RPMI8226 (cell line): Measurements from ENCODE around the gene NLRP1.
A peak's percentile ranks its signal among the peaks of the same experiment; 100 is the strongest.

Experiments
- DNase-seq: peaks from one replicate; pipeline ENCODE4 v3.0.0-alpha.2; 2015

Gene NLRP1

DNA sequence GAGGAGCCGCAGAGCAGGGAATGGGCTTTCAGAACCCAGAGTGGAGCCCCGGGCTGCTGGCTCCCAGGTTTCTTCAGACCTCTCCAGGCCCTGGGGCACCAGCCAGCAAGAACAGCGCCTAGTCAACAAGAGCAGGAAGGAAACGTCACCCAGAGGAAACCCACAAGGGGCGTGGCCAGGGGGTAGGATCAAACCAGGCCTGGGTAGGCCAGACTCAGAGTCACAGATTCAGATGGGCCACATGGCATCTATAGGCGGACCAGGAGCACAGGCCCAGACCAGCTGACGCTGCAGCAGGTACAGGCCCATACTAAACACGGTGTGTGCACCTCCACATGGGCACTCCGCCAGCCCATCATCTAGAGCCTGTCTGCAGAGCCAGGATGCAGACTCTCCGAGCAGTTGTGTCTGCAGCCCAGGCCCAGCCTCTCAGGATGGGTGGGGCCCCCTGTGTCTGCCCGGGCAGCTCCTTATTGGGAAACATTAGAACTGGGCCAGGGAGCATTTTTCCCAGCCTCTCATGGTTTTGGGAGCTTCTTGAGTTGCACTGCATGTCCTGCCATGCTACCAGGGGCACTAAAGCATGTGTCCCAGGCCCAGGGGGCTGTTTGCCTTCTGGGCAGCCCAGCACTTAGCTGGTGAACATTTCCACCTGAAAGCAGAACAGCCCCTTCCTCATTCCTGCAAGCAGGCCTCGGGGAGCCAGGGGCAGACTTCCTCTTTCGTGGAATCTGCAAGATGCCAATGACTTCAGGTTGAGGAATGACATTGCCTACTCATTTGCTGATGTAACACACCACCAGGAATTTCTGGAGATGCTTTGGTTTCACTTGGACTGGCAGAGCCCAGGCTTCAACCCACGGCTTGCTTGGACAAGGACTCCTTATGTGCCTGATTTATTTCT, at the start of gene NLRP1:
Gene NLRP1, minus strand, starts transcription at position 127 of the 904 bp plus-strand sequence. CDS start 552 bp downstream, outside the sequence.
- DNase-seq: peak; percentile 79

DNA sequence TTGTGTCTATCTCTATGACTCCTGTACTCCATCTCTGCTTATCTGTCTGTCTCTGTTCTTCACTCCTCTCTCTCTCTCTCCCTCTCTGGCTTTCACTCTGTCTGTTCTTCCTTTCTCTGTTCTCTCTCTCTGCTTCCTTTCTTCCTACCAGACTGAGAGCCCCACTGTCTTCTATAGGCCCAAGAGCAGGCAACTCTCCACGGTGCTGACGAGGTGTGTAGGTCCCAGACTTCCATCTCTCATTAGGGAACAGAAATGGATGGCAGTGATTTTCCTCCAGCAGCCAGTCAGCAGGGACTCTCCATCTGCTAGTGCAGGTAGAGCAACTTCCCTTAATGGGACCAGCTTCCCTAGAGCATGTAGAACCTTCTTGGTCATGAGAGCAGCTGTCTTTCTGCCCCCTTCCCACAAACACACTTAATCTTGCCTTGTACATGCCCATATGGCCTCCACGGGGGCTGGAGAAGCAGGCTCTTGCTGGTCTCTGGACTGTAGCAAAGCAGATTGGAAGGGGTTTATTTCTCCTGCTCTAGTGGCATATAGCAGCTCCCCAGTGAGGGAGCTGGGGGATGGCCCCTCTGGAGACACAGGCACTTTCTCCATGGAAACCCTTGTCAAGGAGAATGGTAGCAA, 47.8 kb upstream of the NLRP1 start:
- no peak for DNase-seq

DNA sequence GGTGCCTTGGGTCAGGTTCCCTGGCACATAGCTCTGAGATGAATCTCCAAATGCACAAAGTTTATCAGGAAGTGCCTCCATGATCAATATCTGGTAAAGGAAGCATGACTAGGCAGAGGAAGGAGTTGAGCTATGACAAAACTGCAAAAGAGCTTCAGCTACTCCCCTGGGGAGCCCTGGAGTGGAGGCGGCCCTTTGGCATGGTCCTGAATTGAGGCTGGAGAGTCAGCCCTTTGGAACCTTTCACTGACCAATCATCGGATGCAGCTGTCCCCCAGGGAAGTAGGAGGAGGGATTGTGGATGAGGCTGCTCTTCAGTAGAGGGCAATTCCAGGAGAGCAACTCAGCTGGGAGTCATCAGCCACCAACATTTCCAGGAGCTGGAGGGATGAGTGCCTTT, 46.1 kb upstream of the NLRP1 start:
- no peak for DNase-seq

DNA sequence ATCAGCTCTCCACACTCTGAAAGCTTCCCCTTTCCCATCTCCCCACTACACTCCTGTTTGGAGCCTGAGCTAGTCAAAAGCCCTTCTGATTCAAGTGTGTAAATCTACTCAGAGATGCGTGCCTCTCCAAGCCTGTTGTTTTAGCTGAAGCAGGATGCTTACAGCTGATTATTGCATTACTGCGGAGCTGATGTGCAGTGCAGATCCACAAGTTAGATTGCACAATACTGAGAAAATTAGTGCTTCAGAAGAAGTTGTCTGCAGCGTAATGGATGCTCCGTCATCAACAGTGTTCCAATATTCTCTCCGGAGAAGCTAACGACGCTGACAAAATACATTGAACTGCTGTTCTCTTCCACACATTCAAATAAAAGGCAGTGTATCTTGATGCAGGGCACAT, 44.8 kb upstream of the NLRP1 start:
- DNase-seq: no peak

DNA sequence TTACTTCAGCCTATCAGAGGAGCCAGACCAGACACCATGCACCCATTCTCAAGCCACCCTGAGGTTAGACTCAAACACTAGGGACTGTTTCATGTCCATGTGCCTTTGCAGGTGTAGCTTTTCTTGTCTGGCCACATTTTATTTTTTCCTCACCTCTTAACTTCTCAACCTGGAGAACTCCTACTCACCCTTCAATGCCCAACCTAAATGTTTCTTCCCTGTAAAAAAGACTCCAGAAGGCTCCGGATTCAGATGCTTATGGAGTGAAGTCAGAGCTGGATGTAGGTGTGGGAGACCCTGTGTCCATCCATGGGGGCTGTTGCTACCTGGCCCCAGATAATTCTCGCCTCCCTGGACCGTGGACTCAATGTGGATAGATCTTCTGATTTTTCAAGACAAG, 44.0 kb upstream of the NLRP1 start:
- no peak for DNase-seq

DNA sequence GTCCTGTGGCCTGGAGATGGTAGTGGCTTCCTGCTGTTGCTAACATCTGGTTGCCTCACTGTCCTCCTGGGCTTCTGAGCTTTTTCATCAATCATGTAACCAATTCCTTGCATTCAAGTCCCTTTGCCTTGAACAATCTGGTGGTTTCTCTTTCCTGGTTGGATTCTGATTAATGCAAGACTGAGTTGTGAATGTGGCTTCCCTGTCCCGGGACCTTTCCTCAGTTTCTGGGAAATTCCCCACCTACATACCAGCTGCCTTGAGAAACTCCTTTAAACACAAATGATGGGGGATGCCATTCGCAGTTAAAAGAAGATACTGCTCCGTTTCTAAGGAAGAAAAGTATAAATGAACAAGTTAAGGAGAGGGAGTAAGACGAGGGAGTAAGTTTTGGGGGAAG, 39.9 kb upstream of the NLRP1 start:
- no peak for DNase-seq

DNA sequence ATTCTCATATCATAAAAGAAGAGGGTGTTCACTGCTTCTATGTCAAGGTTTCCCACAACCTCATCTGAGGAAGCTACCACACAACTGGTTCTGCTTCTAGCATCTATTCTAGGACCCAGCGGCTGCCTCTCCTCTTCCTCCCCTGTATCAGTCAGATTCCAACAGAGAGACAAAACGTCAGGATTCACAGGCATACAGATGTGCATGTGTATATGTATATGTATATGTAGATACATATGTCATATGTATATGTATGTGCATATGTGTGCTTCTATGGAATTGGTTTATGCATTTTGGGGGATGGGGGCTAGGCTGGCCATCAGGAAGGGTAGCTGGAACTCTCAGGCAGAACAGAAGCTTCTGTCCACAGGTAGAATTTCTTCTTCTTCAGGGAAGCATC, 37.4 kb upstream of the NLRP1 start:
- no peak for DNase-seq

DNA sequence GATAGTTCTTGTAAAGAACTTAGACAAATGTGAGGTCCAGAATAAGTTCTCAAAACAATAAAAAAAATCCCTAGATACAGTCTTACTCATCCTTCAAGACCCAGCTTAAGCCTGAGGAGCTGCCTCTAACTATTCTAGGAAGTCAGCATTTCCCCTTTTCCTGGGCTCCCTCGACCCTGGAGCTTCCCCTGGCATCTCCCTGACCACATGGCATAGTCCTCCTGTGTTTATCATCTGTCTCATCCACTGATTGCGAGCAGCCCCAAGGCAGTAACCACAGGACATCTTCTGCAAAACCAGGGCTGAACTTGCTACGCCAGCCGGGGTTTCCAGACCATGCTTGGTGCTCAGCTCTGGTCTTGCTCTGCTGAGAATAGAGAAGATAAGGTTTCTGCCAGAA, 36.7 kb upstream of the NLRP1 start:
- DNase-seq: no peak

DNA sequence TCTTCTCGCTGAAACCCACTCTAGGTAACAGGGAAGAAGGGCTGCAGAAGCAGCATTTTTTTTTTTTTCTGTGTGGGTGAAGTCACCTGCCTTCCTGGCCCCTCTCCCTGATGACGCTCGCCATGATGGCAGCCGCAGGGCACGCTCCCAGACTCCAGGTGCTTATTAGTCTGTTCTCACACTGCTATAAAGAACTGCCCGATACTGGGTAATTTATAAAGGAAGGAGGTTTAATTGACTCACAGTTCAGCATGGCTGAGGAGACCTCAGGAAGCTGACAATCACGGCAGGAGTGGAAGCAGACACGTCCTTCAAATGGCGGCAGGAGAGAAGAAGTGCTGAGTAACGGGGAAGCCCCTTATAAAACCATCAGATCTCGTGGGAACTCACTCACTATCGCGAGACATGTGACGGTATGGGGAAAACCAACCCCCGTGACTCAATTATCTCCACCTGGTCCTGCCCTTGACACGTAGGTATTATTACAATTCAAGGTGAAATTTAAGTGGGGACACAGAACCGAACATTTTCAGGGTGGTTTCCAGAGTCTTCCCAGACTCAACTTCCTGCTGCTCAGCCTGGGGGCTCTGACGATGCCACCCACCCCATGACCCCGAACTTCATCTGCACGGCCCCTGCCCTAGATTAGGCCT, 34.9 kb upstream of the NLRP1 start:
- DNase-seq: peak; percentile 35

DNA sequence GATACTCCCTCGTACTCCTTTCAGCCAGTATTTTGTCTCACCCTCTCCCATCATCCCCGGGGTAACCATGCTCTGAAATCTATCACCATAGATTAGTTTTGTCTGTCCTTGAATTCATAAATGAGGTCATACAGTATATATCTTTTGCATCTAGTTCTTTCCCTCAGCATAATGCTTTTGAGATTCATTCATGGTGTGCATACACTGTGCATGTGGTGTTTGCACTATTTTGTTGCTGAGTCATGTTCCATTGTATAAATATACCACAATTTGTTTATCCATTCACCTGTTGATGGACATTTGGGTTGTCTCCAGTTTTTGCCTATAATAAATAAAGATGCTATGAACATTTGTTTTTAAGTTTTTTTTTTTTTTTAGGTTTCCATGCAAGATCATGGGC, 34.2 kb upstream of the NLRP1 start:
- DNase-seq: no peak

DNA sequence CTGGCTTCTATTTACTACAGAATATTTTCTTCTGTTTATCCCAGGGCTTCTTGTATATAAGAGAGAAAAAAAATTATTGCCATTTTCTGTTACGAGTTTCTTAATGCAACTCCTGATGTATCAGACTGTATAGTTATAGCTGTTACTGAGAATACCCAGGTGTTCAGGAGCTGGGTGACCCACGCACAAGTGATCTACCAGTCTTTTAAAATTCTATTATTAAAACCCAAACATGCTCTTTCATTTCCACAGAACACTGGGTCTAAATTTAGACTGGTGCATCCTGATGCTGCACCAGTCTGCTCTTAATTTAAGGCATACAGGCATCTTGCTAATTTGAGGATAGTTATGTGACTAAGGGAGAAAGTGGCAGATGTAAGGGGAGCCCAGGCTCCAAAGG, 31.2 kb upstream of the NLRP1 start:
- DNase-seq: no peak

DNA sequence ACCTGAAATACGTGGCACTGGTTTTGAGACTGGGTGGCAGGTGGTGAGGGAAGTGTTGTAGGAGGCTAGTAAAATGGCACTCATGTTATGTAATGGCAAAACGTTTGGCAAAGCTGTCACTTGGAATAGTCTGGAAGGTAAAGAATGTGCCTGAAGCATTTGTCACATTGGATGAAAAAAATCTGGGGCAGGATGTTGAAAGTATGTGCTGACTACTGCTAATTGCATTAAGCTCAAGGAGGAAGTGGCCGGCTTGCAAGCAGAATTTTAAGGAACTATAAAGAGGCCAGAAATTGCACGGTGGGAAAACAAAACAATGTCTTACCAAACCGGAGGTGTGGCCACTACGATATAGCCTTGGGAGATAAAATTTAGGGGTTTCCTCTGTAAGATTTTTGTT, 26.6 kb upstream of the NLRP1 start:
- DNase-seq: no peak

DNA sequence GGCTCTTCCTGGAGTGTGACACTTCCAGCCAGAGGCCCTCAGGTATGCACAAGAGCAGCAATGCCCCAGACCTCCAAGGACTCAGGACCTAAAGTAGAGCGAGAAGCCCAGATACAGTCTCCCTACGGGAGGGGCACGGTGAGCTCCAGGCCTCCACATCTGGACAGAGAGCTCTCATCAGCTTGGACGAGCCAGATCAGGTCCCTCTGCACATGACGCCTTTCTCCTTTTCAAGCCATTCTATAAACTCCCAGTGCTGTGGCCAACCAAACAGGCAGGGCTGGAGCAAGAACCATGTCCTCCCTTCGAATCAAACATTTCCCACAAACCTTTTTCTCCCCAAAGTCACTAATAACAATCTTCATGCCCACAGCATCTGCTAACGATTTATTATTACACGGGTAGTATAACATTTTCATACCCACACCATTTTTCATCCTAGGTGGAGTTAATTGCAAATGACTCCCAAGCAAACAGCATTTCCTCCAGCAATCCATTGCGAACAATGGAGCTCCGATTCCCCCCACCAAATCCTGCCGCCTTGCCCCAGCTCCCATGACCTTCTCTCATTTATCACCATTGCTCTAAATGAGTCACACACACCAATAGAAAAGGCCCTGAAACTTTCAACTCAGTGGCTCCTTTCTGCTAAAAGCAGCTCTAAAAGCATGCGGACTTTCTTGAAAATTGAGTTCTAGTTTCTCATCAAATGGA, 24.2 kb upstream of the NLRP1 start:
- DNase-seq: no peak

DNA sequence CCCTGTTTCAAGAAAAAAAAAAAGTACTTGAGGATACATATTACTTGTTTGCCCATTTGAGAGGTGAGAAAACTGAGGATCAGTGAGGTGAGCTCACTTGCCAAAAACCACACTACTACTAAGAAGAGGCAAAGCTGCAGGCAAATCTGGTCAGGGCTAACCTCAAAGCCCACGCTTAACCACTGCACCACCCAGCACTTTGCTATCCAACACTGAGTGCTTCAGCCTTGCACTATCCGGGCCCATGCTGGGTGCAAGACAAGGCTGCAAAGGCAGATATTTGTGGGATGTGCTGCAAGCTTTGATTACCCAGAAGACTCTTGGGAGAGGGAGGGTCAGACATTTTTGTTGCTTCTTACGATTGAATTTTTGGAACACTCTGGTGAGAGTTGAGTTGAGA, 23.6 kb upstream of the NLRP1 start:
- no peak for DNase-seq

DNA sequence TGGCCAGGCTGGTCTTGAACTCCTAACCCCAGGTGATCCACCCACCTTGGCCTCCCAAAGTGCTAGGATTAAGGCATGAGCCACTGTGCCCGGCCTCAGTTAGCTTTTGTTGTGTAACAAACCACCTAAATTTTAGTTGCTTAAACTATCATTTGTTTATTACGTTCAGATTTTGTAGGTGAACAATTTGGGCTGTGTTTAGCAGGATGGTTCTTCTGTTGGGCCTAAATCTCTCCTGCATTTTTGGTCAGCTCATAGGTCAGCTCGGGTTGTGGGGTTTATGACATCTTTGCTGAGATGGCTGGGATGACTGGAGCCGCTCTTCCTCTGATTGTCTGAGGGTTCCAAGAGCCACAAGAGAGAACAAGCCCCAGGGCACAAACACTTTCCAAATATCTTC, 21.1 kb upstream of the NLRP1 start:
- no peak for DNase-seq

DNA sequence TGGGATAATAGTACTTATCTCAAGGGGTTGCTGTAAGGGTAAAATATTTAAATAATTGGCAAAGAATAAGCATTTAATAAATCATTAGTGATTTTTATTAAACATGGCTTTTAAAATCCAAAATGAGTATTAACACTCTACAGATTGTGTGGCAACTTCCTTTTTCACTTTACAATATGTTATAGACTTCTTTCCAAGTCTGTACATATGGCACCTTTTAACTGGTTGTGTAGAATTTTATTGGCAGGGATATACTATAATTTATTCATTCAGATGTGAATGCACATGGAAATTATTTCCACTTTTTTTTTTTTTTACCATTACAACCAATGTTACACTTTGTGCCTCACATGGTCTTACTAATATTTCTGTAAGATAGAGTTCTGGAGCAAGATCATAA, 15.7 kb upstream of the NLRP1 start:
- no peak for DNase-seq

DNA sequence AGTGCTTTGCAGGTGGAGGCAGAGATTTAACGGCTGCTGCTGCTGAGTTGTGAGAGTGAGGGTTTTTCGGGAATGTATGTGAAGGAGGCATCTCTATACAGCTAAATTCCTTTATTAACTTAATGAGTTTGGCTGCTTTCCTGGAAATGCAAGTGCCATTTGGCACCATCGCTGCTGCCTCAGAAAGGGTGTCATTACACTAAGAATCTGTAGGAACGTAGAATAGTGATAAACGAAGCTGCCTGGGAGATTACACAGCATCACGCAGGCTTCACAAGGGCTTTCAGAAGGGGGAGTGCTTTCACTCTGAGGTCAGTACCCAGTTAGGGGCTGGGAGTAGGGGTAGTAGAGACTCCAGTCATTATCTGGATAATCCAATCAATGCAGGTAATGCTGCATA, 14.1 kb upstream of the NLRP1 start:
- DNase-seq: no peak

DNA sequence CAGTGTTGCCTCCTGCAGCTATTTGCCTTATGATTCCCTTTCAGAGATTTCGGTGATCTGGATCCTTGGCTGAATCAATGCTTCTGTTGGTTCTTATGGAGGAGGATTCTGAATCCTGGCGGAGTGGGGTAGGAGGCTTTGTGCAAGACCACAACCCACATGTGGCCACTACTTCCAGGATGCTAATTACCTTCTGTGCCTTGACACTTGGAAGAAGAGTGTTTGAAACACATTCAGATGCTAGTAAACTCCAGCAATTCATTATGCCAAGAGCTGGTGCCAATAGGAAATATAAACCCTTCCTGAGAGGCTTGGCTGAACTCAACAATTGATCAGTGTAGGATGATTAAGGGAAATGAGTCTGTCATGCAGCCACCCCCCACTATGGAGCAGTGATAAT, 12.1 kb upstream of the NLRP1 start:
- DNase-seq: no peak

DNA sequence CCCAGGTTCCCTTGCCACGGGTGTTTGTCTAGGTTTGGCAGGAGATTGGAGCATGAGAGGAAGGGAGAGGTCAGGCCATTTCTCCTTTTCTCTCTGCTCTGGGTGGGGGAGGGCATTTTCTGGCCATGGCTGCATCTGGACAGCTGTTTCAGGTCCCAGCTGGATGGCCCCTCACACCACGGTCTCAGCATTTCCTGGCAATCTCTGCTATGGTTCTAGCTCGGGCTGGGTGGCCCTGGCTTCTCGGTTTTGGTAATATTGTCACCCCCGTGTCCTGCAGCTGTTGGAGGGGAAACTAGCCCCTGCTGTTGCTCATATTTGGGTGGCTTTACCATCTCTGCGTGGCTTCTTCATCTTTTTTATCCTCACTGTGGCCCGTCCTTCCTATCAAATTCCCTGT, 11.5 kb upstream of the NLRP1 start:
- DNase-seq: no peak

DNA sequence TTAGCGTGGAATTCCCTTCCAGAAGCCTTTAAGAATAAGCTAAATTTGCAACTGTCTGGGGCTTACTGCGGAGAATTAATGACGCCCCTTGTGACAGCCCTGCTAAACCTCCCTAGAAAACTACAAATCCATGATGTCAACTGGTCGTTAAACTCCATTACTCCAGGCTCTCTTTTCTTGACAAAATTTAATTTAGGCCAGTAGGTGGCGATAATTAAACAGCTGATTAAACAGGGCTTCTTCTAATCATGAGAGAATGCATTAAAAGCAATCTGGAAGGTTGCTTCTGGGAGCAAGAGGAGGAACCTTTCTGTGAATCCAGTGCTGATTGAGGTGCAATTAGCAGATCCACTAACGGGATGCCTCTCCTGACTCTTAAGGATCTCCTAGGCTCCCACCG, 8.1 kb upstream of the NLRP1 start:
- peak; percentile 34 for DNase-seq

DNA sequence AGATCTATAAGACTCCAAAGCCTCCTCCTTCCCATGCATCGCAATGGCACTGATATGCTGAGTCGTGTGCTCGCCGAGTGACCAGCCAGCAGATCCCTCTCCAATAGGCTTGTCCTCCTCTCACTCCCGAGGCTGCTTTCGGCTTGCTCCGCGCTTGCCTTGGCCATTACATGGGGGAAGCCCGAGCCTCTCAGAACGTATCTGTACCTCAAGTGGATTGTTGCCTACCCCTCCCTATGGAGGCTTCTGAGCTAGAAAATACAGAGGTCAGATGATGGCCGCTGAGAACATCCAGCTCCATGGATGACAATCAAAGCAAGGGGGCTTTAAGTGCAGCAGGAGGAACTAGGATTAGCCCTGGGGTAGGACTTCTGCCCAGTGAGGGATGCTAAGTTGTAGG, 7.7 kb upstream of the NLRP1 start:
- no peak for DNase-seq

DNA sequence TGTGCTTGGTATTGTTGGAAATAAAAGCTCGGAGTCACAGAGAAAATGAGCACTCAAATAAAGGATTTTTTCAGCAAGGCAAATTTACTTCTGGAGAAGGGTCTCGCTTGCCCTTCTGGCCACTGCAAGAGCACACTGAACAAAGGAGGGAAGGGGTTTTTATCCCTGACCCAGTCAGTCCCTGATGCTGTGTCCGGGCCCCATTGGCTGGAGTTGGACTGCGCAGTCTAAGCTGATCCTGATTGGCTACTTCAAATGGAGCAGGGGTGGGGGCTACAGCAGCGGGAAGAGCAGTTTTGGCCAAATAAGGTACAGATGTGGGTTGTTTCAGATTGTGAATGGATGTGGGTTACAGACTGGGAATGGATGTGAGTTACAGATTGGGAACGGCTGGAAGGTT, 4.3 kb upstream of the NLRP1 start:
- no peak for DNase-seq

DNA sequence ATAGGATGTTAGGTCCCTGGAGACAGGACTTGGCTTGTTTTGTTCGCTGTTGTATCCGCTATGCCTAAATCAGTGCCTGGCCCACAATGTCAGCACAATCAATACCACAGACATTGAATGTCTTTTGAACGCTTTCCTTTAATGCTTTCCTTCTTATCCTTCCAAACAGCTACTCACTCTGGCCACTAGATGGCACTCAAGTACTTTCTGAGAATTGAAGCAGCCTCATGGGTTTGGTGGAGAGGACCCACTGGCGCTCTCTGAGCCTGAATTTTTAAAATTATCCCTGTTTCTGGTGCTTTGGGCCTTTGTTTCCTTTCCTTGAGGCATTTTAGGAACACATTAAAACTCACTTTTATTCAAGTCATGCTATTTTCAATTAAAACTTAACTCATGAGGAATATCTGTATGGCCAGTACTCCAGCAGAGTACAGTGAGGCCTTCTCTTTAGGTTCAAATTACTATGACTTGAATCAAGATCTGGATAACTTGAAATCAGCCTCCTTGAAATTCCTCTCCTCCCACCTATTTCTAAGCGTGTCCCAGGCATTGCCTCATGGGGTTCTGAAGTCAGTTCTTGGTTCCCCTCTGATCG, 3.2 kb upstream of the NLRP1 start:
- peak; percentile 58 for DNase-seq
